KBM-7 (cell line): ENCODE data around the gene ASXL3.

ENCODE experiments used
- DNase-seq: peaks from one replicate; pipeline ENCODE4 v3.0.0-alpha.2; 2015
- in situ Hi-C: fragments of 300-500 bp; cut with MboI; formaldehyde crosslinking; loops from 2 replicates; pipeline ENCODE4 v1.14.3; 2020; ENCODE audit warnings: low sequenced_read_pairs, low pct_unique_long_range_greater_than_20kb, mixed read lengths

The ASXL3 gene

GRCh38 chr18:33699372-33699771, 121.4 kb downstream of the ASXL3 start:
- in situ Hi-C loops = no loop called here
- no peak for DNase-seq

DNA sequence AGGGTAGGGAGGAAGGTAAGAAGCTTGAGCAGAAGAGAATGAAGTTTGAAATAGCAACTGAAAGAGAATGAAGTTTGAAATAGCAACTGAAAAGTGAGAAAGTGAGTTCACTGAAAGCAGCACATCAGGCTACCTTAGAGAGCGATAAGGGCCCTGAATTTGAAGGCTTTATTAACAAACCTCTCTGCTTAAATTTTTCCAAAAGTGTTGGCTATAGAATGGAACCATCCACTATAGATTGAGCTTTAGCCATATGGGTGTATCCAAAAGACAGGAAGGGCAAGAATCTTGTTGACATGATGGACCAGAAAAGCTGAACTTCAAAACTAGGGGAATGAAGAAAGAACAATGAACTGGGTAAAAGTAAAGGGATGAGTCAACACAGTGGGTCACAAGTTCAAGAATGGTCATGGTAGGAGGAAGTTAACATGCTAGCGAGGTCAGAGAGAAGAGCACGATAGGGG, 122.5 kb downstream of the ASXL3 start:
- in situ Hi-C loops = no loop called here
- DNase-seq = no peak

DNA sequence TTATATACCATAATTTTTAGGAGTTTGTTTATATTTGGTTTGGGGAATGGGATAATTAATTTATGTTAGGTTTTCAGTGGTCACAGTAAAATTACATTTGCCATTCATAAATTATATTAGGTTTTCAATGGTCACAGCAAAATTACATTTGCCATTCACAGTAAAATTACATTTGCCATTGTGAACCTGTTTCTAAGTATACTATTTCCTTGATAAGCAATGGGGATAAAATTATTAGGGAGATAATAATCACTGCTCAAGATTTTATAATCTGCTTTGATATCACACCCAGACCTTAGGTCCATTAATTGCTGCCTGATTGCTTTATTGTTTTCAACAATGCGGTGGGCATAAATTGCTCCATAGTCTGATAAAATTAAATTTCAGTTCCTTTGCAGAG, 124.6 kb downstream of the ASXL3 start:
- in situ Hi-C loops = no loop called here
- no peak for DNase-seq

GRCh38 chr18:33706391-33706790, 128.4 kb downstream of the ASXL3 start:
- no peak for DNase-seq

GRCh38 chr18:33708876-33709275, 130.9 kb downstream of the ASXL3 start:
- DNase-seq = no peak
- in situ Hi-C loops = no loop called here

More at GRCh38 chr18:33706391-33706790, 128.4 kb downstream of the ASXL3 start:
- in situ Hi-C loops = no loop called here

DNA sequence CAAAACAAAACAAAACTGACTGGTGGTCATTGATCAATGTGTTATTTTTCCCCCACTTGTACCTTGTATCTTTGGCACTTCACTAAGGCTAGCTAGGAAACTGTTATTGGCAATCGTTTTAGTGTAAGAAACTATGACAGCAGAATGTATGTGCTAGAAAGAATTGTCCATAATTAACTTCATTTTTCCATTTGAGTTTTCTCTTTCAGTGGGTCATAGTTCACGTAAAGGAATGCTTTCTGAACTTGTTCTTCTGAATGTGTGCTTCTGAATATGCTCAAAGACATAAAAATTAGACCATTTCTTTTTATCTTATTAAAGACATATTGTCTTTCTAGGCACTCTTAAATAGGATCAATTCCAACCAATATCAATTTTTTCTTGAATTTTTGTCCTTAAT, 132.2 kb downstream of the ASXL3 start:
- DNase-seq = no peak
- in situ Hi-C loops = no loop called here

DNA sequence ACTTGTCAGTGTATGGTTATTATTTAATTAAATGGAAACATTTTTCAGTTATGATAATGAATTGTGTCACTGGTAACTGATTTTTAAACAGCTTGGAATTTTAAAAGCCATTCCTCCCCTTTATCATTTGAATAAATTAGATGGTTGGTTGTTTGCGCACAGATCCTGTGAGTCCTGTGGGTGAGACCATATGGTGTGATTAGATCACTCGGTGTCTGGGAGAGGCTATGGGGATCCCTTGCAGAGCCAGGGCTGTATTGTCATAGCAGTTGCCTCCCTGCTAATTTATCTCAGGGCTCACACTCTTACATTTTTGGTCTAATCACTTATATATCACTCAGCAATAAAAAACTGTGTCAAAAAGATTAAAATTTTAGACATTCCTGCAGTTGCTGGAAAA, 133.5 kb downstream of the ASXL3 start:
- no peak for DNase-seq
- in situ Hi-C loops = no loop called here

- in situ Hi-C loops = no loop called here
- no peak for DNase-seq
These were observed 134.7 kb downstream of the ASXL3 start for GRCh38 chr18:33712719-33713118.

DNA sequence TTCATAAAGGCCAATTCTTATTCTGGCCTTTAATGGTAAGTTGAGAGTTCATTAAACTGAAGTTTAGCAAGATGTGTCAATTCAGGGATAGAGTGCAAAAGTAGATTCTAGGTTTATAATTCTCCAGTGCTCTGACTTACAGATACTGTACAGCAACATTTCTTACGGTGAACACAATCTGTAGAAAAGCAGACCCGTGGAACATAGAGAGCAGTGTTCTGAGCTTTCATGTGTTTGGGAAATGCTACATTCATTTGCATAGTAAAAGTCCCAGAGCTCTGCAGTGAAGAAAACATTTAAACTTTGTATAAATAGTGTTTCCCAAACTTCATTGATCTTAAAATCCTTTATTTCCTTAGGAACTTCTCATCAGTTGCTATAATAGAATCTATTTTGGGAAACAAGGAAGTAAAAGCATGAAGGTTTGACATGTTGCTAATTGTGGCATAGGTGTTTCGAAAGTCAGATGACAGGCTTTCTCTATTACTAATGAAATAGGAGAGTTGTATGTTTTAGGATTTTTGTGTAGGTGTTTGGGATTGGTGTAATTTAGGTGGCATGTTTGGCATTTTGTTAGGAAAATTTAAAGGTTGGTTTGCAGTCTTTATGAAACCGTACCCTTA, 138.2 kb downstream of the ASXL3 start:
- no peak for DNase-seq
- in situ Hi-C loops = no loop called here

DNA sequence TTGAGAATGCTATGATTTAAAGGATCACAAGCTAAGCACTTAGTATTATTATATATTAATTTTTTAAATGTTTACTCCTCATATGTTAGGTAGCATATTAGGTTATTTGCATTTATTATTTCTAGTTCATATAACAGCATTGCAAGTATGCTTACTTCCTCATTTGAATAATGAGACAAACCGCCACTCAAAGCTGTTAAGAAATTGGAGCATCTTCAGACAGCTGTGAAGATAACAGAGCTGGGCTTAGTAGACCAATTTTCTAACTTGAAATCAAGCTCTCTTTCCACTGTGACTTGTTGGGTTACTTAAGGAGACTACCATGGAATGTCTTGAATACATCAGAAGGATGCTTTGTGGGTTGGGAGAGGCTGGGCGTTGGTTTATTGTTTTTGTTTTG, 139.3 kb downstream of the ASXL3 start:
- DNase-seq = no peak
- in situ Hi-C loops = no loop called here

DNA sequence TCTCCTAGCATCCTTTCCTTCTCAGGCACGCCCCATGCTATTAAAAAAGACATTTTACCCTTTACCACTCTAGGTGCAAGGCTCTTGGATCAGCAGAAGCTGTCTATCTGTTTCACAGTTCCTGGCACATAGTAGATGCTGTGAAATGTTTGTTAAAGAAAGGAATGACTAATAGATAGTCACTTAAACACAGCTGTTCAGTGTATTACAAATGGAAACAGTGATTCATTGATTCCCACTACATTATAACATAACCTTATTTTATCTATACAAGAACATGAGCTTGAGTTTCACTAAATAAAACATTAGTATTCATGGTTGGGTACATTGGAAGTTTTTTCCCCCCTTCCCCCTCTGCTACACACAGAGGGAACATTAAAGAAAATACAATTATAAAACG, 142.1 kb downstream of the ASXL3 start:
- in situ Hi-C loops = no loop called here

GRCh38 chr18:33729556-33729955, 151.5 kb downstream of the ASXL3 start:
- in situ Hi-C loops = no loop called here
- DNase-seq = no peak

More for the DNA sequence above, 142.1 kb downstream of the ASXL3 start:
- no peak for DNase-seq

GRCh38 chr18:33733376-33733775, 155.4 kb downstream of the ASXL3 start:
- in situ Hi-C loops = no loop called here
- no peak for DNase-seq

DNA sequence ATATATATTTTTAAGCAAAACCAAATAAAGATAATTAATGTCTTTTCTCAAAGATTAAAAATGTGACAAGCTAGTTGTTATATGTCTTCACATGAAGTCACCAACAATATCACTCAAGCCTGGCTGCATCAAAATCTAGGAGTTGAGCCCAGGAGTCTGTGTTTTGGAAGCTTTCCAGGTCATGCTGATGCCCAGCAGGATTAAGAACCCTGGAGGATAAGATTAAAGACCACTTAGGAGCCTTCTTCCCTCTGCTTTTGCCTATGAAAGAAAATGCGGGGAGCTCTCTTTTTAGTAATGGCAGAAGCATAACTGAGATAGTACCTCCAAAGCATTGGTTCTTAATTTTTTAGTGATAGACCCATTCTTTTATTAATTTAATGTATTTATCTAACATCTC, 157.4 kb downstream of the ASXL3 start:
- DNase-seq = no peak
- in situ Hi-C loops = no loop called here

DNA sequence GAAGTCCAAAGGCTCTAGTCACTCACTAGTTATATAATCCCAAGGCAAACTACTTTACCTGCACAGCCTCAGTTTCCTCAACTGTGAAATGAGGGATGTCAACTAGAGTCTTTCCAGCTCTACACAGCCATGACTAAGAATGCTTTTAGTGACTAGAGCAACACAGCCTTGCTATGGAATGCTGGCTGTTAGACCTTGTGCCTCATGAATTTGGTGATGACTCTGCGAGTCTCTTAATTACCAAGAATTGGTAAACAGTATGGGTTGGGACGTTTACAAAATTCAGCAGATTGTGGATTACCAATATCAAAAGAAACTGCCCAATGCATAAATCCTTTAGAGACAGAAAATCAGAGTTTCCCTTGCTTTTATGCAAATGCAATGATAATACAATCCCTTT, 163.7 kb downstream of the ASXL3 start:
- no peak for DNase-seq
- in situ Hi-C loops = no loop called here

DNA sequence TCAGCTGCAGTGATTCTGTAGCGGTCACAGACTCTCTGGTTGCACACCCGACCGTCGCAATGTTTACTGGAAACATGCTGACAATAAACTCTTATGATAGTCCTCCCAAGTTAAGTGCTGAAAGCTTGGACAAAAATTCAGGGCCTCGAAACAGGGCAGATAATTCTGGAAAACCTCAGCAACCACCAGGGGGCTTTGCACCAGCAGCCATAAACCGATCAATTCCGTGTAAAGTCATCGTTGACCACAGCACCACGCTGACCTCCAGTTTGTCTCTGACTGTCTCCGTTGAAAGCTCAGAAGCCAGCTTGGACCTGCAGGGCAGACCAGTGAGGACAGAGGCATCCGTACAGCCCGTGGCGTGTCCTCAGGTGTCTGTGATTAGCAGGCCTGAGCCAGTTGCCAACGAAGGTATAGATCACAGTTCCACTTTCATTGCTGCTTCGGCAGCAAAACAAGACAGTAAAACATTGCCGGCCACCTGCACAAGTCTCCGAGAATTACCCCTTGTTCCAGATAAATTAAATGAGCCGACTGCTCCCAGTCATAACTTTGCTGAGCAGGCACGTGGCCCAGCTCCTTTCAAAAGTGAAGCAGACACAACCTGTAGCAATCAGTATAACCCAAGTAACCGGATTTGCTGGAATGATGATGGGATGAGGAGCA, 166.1 kb downstream of the ASXL3 start:
- in situ Hi-C loops = no loop called here
- DNase-seq = no peak

DNA sequence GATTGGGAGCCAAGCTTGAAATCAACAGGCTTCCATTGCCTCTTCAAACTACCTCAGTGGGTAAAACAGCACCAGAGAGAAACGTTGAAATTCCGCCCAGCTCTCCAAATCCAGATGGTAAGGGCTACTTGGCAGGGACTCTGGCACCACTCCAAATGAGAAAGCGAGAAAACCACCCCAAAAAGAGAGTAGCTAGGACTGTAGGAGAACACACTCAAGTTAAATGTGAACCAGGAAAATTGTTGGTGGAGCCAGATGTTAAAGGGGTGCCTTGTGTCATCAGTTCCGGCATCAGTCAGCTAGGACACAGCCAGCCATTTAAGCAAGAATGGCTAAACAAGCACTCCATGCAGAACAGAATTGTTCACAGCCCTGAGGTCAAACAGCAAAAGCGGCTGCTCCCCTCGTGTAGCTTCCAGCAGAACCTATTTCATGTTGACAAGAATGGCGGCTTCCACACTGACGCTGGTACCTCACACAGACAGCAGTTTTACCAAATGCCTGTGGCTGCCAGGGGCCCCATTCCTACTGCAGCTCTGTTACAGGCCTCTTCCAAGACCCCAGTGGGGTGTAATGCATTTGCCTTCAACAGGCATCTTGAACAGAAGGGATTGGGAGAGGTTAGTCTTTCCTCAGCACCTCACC, 167.3 kb downstream of the ASXL3 start:
- in situ Hi-C loops = no loop called here
- DNase-seq = no peak

GRCh38 chr18:33745871-33746545, 168.0 kb downstream of the ASXL3 start:
- no peak for DNase-seq
- in situ Hi-C loops = no loop called here

DNA sequence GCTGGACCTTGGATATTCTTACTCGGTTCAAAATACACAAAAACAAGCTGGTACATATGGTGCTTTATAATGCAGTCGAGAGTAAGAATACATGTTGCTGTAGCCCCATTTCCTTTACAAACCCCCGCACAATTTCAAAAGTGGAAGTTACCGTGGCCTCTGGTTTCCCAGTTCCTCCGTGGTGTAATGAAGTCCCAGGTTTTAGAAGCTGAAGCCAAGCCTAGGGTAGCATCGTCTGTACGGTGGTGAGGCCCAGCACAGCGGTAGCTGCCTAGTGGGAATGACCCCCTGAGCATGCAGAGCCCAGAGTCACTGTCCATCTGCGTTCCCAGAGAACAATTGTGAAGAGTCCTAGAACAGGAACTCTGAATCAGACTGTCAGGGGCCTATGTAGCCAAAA, 171.8 kb downstream of the ASXL3 start:
- no peak for DNase-seq
- in situ Hi-C loops = no loop called here

DNA sequence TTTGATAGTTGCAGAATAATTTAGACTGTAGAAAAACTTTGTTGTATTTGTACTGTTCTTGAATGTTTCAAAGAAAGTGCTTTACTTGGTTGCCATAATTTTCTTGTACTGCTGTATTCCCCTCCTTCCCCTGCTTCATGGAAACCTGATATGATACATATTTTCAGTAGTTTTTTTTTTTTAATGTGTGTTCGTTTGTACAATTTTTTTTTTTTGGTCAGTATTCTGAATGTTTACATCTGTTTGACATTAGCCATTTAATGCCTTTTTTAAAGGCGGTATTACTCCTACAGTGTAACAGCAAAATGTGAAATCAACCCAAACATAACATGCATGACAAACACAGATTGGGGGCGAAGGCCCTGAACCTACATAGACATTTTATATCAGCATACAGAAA, 172.3 kb downstream of the ASXL3 start:
- in situ Hi-C loops = no loop called here
- no peak for DNase-seq
